ENCODE measurements around the gene RNASE1.

The RNASE1 gene

DNA sequence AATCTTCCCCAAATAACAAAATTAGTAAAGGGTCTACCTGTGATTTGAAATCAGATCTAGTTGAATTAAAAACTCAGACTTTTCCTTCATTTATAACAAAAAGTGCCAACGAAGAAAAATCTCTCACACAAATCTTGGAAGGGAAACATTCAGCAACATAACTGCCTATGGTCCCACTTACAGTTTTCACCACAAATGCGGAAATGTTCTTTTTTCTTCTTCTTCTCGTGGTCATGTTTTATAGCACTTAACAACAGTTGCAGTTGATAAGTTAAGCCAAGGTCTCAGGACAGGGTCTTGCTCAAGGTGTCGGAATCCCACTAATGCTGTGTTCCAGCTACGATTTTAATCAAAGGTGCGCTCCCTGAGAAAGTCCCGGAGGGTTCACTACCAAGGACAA is 11.5 kb downstream of the RNASE1 start:
- no peak overlapping the region for H3K4me3 ChIP-seq (ENCODE audit: low read depth, low read length)
- CTCF ChIA-PET, result no interaction called here
- TF ChIP-seq, protein P1, sequence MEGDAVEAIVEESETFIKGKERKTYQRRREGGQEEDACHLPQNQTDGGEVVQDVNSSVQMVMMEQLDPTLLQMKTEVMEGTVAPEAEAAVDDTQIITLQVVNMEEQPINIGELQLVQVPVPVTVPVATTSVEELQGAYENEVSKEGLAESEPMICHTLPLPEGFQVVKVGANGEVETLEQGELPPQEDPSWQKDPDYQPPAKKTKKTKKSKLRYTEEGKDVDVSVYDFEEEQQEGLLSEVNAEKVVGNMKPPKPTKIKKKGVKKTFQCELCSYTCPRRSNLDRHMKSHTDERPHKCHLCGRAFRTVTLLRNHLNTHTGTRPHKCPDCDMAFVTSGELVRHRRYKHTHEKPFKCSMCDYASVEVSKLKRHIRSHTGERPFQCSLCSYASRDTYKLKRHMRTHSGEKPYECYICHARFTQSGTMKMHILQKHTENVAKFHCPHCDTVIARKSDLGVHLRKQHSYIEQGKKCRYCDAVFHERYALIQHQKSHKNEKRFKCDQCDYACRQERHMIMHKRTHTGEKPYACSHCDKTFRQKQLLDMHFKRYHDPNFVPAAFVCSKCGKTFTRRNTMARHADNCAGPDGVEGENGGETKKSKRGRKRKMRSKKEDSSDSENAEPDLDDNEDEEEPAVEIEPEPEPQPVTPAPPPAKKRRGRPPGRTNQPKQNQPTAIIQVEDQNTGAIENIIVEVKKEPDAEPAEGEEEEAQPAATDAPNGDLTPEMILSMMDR (IDR thresholded peaks at IDR 0.05; ENCODE audit: insufficient read depth, low read length, missing control alignments), result no peak
- no peak for DNase-seq (ENCODE audit: low read depth, low spot score)
- POLR2A ChIA-PET, result no interaction called here

DNA sequence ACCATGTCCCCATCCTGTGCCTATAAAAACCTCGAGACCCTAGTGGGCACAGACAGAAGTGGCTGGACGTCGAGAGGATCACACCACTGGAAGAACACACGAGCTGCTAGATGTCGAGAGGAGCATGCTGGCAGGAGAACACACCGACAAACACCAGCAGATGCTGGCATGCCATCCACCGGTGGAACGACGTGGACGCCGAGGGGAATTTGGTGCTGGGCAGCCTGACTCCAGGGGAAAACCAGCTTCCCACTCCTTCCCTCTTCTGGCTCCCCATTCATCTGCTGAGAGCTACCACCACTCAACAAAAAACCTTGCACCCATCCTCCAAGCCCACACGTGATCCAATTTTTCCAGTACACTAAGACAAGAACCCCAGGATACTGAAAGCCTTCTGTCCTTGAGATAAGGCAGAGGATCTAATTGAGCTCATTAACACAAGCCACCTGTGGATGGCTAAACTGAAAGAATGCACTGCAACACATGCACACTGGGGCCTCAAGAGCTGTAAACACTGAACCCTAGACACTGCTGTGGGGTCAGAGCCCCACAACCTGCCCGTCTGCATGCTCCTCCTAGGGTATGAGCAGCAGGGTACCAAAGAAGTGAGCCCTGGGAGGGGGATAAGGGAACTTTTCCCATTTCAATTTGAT is 12.1 kb downstream of the RNASE1 start:
- TF ChIP-seq, protein P1 (IDR thresholded peaks at IDR 0.05; ENCODE audit: insufficient read depth, low read length, missing control alignments), result no peak
- no peak for DNase-seq (ENCODE audit: low read depth, low spot score)
- ChIA-PET POLR2A (no interaction called here), CTCF (no interaction called here)
- no peak overlapping the region for H3K4me3 ChIP-seq (ENCODE audit: low read depth, low read length)

DNA sequence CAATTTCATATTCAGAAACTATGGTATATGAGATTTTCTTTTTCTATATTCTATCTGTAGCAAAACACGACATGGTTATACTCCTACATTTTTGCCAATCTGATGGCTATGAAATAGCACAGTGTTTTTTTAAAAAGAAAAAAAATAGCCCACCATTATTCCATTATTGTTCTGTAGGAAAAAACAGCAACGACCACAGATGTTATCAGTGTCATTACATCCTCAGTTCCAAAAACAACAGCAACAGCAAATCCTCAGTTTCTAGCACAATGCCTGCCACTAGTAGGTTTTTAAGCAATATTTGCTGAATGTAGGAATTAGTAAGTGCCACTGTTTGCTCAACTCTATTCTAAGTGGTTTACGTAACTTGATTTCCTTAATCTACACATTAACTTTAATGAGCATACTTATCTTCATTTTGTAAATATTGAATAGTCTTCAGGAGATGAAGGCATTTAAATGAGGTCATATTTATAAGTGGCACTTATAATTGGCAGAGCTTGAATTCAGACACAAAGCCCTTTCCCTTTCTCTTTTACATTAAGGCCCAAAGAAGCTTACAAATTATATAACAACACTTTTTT is 13.3 kb downstream of the RNASE1 start:
- ChIA-PET CTCF (no interaction called here), POLR2A (no interaction called here)
- no peak for DNase-seq (ENCODE audit: low read depth, low spot score)
- TF ChIP-seq, protein P1 (IDR thresholded peaks at IDR 0.05; ENCODE audit: insufficient read depth, low read length, missing control alignments), result no peak
- H3K4me3 ChIP-seq (ENCODE audit: low read depth, low read length), result no peak overlapping the region

DNA sequence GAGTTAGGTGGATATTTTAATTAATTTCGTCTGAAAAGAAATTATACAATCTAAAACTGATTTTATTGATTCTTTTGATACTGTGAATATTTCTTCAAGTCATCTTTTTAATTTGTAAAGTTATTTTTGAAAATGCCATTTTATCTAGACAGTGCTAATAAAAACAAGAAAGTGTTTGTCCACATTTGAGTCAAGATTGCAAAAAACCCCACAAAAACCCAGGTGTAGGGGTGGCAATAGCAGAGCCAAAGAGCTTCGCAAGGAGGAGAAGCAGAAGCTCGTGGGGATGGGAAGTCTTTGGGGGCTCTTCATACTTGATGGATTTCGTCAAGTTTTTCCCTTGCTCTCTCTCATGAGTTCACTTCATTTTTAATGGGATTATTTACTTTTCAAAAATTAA is 15.6 kb downstream of the RNASE1 start:
- TF ChIP-seq, protein P1 (IDR thresholded peaks at IDR 0.05; ENCODE audit: insufficient read depth, low read length, missing control alignments), result no peak
- ChIA-PET CTCF (no interaction called here), POLR2A (no interaction called here)

DNA sequence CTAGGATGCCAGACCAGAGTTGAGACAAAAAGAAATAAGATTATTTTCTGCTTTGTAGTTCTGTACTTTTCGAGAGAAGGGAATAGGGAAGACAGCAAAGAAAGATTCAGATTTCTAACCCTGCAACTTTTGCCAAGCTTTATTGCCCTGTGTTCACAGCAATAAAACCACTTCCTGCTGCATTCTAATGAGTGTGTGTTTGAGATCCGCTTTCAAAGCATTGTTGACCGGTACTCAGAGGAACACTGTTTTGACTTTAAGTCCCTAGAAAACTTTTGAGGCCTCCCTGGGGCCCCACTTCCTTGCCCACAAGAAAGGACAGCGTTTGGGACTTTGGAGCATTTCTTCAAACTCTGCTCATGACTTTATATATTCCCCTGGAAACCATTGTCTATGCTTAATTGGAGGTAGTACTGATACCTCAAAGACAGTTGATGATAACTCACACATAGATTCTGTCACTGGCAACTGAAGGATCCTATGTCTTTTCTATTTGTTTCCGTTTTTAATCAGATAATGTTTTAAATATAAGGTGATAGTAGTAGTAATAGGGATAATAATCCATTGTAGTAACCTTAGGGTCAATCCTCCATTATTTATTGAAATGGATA is 20.3 kb downstream of the RNASE1 start:
- CTCF ChIA-PET, result no interaction called here
- POLR2A ChIA-PET, result no interaction called here
- DNase-seq (ENCODE audit: low read depth, low spot score), result no peak
- no peak overlapping the region for H3K4me3 ChIP-seq (ENCODE audit: low read depth, low read length)
- TF ChIP-seq, protein P1 (IDR thresholded peaks at IDR 0.05; ENCODE audit: insufficient read depth, low read length, missing control alignments), result no peak

More for the DNA sequence above, 15.6 kb downstream of the RNASE1 start:
- DNase-seq (ENCODE audit: low read depth, low spot score), result no peak
- no peak overlapping the region for H3K4me3 ChIP-seq (ENCODE audit: low read depth, low read length)

DNA sequence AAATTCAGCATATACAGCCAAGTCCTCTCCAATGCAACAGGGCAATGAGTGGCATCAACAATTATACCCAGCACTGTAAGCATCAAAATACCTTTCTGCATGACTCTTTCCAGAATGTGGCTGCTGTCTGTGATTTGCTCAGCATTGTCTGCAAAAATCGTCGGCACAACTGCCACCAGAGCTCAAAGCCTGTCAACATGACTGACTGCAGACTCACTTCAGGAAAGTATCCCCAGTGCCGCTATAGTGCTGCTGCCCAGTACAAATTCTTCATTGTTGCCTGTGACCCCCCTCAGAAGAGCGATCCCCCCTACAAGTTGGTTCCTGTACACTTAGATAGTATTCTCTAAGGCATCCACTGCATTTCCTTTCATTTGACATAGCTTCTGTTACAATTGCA is 20.8 kb downstream of the RNASE1 start:
- CTCF ChIA-PET, result no interaction called here
- no peak overlapping the region for H3K4me3 ChIP-seq (ENCODE audit: low read depth, low read length)
- TF ChIP-seq, protein P1 (IDR thresholded peaks at IDR 0.05; ENCODE audit: insufficient read depth, low read length, missing control alignments), result no peak
- no peak for DNase-seq (ENCODE audit: low read depth, low spot score)
- POLR2A ChIA-PET, result no interaction called here
